ENCODE measurements around the gene MRPS26.
"Not testable (repeated sequence)": the region's sequence is repeated elsewhere in the genome, so short reads cannot be mapped to it uniquely, and the experiment has no call there.

The MRPS26 gene

DNA sequence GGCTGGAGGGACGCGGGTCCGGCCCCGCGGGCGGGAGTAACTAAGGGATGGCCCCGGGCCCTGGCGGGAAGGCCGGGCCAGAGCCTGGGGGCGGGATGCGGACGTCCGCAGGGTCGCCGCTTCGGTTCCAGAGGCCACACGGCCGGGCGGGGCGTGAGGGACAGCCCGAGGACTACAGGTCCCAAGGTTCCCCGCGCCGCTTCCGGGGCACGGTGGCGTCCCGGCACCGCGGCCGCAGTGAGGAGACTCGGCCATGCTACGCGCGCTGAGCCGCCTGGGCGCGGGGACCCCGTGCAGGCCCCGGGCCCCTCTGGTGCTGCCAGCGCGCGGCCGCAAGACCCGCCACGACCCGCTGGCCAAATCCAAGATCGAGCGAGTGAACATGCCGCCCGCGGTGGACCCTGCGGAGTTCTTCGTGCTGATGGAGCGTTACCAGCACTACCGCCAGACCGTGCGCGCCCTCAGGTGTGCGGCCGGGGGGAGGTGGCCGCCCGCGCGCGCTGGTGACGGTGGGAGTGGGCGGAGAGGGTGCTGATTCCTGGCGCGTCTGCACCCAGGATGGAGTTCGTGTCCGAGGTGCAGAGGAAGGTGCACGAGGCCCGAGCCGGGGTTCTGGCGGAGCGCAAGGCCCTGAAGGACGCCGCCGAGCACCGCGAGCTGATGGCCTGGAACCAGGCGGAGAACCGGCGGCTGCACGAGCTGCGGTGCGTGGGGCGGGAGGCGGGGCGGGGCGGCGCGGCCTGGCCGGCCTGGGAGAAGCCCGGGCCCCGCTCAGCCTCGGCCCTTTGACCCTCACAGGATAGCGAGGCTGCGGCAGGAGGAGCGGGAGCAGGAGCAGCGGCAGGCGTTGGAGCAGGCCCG is at the start of gene MRPS26:
Gene MRPS26 (plus strand): TSS at position 237 of the 861 bp plus-strand sequence. CDS start 17 bp downstream, at position 254.
- peak; percentile 85 for DNase-seq

DNA sequence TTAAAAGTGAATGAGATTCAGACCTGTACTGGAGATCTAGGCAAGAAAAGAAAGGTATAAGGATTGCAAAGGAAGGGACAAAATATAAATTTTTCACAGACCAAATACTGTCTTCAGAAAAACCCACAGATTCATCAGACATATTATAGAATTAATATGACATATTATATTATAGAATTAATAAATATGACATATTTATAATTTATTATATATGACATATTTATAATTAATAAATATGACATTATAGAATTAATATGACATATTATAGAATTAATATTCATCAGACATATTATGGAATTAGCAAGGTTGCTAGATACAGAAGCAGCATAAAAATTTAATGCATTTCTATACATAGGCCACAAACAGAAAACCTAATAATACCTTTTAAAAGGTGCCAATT is 47.1 kb upstream of the MRPS26 start:
- DNase-seq = no peak

DNA sequence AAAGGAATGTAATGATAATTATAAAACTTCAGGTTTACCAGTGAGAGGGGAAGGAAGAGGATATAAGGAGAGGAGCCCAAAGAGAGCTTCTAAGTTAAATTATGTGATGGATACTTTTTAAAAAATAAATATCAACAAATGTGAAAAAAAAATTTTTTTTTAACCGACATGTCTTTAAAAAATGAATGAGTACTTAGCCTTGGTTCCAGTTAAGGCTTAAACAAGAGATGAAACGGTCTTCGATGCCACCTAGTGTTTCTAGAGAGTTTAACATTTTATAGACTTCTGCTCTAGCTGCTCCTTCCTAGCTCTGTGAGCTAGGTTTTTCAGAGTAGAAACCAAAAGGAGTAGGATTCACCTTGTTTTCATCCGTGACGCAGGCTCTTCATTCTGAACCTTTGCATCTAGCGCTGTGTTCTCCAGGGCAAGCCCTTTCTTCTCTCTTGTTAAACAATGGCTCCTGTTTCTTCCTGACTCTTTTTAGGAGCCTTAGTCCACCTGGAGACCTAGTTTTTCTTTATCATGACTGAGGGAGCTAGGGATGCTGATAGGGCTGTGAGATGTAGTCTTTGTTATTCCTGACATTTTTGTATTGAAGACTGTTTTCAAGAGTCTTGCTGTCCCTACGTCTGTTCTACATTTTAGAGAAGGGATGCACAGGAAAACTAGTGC is 44.9 kb upstream of the MRPS26 start:
- peak; percentile 10 for DNase-seq

DNA sequence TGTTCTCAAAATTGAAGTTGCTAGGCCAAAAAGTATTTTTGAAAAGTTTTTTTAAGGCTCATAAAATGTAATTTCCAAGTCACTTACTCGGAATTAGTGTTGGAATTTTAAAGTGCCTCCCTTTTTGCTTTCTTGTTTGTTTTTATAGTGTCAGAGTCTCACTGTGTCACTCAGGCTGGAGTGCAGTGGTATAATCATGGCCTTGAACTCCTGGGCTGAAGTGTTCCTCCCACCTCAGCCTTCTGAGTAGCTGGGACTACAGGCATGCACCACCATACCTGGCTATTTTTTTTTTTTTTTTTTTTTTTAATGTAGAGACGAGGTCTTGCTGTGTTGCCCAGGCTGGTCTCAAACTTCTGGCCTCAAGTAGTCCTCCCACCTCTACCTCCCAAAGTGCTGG is 42.4 kb upstream of the MRPS26 start:
- DNase-seq = no peak

DNA sequence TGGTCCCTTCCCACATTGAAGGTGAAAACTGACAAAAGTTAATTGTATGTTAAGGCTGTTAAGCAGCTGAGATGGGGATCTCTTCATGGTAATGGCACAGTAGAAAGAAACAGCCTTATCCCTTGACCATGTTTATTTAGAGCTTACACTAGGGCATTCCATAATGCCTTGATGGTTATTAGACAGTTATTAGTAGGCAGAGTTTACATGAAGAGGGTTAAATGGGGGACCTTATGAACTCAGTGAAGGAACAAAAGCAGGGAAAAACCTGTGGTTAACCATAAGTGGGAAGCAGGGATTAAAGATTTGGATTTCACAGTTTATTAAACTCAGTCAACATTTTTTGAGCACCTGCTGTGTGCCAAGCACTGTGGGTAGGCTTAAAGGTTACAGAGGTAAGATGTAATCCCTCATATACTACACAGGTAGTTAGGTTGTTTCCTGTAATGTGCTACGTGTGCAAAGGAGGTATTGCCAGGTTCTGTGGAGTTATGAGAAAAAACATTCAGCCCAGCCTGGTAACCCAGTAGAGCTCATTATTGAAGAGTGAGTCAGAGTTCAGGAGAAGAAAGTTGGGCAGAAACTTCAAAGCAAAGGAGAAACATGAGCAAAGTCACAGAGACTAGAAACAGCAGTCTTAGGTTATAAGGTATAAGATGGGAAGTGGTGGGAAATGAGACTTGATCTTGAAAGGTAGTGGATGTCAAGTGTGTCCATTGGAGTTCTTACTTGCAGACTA is 34.7 kb upstream of the MRPS26 start:
- no peak for DNase-seq

DNA sequence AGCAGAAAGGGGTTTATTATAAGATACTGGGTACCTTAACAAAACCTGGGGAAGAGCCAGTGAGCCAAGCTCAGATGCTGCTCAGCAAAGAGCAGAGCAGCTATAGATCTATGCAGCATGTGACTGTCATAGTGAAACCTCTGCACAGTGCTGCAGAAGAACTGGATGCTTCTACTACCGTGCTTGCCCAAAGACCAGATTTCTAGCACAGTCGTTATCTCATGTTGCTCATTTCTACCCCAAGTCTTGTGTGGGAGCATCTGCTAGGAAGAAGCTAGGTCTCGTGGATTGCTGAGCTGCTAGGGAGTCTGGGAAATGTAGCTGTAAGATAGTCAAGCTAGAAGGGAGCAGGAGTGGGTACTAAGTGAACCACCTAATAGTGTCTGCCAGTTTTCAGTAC is 34.1 kb upstream of the MRPS26 start:
- no peak for DNase-seq

DNA sequence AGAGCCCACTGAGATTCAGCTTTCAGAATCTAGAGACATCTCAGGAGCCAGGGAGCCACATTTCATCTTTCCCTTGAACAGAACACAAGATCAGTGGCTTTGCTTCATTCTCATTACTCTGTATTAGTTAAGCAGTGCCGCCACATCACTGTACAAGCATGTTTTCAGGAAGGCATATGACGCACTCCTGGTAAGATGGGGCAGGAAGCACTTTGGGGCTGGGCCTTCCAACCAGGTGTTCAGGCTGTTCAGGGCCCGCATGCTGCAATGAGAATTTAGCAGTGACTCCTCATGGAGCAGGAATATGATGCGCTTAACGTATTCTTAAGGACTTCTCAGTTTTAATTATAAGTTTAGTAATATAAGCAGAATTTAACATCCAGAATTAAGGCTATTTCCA is 32.1 kb upstream of the MRPS26 start:
- no peak for DNase-seq

DNA sequence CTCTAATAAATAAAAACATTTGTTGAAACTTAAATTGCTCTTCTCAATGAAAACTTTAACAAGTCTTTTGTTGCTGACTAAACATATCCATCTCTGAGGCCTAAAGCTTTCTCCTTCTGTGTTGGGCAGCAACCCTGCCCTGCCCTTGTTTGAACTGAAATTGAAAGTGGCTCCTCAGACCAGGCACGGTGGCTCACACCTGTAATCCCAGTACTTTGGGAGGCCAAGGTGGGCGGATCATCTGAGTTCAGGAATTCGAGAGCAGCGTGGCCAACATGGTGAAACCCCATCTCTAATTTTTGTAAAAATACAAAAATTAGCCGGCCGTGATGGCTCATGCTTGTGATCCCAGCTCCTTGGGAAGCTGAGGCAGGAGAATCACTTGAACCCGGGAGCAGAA is 31.7 kb upstream of the MRPS26 start:
- no peak for DNase-seq

DNA sequence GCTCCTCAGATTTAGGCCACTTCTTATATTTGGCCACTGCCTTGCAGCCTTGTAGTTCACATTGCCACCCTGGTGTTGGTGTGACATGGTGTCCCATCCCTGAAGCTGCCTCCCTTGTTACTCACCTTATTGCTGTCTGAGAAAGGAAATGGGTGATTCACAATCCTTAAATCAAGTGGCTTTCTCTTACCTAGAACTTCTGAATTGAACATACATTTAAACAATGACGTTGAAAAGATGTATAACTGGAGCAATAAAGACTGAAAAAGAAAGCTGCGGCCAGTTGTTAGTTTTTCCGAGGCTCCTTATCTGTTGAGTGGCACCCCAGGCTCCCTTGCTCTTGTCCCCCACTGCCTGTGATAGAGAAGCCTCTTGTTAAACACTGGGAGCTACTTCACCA is 31.2 kb upstream of the MRPS26 start:
- DNase-seq = no peak

DNA sequence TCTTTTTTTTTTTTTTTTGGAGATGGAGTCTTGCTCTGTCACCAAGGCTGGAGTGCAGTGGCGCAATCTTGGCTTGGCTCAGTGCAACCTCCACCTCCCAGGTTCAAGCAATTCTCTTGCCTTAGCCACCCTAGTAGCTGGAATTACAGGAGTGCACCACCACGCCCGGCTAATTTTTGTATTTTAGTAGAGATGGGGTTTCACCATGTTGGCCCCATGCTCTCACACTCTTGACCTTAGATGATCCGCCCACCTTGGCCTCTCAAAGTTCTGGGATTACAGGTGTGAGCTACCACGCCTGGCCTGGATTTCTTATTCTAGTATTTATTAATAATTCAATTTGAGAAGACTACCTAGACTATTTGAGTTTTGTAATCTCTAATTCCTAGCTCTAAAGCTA is 30.6 kb upstream of the MRPS26 start:
- not testable (repeated sequence) for DNase-seq

DNA sequence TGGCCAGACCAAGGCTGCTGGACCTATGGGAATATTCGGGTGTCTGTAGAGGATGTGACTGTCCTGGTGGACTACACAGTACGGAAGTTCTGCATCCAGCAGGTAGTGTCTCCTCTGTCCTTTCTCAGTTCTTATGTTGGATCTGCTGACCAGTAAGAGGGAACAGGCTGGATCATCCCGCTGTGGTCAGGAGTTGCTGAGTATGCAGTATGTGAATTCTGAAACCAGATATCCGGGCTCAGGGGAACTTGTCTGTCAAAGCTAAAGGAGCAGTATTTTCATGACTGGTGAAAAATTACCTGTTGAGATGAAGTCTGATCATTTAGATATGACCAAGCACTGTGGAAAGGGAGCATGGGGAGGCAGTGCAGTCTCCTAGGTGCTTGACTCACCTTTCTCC is 24.5 kb upstream of the MRPS26 start:
- no peak for DNase-seq

DNA sequence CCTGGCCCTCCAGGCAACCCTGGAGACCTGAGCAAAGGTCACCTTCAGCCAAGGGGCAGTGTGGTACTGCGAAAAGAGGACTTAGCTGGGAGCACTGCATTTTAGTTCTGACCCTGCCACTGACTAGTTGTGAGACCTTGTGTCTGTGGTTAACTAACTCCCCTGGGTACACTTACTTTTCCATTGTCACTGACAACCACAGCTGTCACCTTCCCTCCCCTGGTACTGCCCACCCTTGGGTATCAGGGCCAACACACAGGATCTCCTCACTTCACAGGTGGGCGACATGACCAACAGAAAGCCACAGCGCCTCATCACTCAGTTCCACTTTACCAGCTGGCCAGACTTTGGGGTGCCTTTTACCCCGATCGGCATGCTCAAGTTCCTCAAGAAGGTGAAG is 24.1 kb upstream of the MRPS26 start:
- no peak for DNase-seq

DNA sequence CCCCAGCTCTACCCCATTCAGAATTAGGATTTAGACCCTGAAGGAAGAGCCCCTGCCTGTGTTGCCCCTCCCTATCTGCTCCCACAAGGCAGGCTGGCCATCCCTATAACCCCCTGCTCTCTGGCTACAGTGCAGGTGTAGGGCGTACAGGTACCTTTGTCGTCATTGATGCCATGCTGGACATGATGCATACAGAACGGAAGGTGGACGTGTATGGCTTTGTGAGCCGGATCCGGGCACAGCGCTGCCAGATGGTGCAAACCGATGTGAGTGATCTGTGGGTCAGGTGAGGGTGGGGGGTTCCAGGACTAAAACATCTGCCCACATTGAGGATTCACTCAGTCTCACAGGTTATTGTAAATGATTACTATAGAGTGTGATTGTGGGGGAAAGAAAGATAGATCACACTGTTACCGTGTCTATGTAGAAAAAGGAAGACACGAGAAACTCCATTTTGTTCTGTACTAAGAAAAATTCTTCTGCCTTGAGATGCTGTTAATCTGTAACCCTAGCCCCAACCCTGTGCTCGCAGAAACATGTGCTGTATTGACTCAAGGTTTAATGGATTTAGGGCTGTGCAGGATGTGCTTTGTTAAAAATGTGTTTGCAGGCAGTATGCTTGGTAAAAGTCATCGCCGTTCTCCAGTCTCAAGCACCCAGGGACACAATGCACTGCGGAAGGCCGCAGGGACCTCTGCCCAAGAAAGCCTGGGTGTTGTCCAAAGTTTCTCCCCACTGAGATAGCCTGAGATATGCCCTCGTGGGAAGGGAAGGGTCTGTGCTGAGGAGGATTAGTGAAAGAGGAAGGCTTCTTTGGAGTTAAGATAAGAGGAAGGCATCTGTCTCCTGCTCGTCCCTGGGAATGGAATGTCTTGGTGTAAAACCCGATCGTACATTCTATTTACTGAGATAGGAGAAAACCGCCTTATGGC is 23.0 kb upstream of the MRPS26 start:
- not testable (repeated sequence) for DNase-seq

DNA sequence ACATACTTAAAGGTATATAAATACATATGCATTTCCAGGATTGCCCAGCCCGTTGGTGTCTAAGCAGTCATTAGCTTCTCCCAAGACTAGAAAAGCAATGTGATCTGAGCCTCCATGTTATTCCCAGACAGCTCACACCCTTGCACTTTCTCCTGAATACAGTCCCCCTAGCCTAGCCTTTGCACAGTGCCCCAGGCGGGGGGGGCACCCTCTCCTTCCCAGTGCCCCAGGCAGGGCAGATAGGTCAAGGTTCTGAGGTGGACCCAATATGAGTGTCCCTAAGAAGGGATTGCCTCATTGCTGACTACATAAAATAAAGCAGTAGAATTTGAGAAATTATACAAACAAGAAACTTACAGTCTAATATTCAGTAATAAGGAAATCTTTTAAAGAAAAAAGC is 17.9 kb upstream of the MRPS26 start:
- DNase-seq = no peak

DNA sequence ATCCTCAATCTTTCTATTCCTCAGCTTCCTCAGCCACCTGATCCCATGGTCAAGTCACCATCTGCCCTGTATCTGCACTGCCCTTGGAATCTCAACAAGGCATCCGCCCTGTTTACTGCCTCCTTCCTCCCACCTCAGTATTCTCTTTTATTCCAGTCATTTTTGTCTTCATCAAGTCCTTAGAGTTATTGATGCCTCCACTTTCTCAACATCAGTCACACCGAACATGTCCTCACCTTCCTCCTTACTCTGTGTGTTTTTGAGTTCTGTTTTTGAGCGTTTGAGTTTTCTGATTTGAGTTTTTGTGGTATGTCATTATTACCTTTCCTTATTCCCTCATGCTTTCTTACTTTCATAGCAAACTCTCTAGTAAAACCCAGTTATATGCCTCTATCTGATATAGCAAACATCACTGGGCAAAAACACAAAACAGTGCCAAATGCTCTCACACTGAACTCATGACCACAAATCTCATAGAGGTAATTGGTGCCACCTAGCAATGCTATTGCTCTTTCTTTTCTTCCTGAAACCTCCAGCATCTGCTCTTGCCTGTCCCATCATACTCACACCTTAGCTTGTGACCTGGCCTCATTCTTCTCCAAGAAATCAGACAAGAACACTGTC is 14.2 kb upstream of the MRPS26 start:
- DNase-seq = no peak

DNA sequence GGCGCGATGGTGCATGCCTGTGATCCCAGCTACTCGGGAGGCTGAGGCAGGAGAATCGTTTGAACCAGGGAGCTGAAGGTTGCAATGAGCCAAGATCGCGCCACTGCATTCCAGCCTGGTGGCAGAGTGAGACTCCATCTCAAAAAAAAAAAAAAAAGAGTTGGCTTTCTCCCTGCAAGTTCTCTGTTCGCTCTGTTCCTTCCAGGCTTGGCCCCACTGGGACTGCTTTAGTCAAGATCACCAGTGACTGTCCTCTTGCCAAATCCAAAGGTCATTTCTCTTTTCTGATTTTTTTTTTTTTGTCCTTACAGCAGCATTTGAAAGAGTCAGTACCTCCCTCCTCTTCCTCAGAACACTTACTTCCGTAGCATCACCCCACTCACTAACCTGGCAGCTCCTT is 13.2 kb upstream of the MRPS26 start:
- DNase-seq = no peak

DNA sequence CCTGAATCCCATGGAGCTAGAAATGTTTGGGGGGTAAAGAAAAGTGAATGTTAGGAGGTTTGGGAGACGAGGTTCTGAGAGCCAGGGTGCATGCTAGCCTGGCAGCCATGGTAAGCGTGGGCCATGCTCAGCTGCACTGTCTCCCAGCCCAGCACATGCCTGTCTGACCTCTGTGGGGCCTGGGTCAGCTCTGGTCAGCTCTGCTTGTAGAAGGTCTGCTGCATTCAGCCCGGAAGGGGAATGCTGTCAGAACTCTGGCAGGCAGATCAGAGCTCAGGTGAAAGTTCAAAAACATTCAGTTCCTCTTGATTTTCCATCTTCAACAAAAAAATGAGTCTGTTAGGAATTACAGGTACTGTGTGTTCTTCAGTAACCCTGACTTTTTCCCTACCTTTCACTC is 8.2 kb upstream of the MRPS26 start:
- no peak for DNase-seq

DNA sequence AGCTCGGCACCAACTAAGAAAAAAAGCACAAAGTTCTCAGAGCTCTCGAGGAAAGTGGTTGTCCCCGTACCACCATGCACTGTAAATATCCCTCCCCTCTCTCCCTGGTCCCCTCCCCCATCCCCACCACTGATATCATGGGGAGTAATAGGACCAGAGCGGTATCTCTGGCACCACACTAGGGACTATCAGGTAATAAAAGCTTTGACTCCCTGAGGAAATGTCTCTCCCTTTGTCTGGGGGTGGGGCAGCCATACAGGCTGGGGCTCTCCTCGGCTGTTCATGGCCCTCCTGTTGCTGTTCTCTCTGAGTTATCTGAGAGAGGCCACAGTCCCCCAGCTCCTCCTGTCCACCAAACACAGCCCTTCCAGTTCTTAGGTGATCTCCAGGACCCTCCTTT is 7.4 kb upstream of the MRPS26 start:
- DNase-seq = no peak

DNA sequence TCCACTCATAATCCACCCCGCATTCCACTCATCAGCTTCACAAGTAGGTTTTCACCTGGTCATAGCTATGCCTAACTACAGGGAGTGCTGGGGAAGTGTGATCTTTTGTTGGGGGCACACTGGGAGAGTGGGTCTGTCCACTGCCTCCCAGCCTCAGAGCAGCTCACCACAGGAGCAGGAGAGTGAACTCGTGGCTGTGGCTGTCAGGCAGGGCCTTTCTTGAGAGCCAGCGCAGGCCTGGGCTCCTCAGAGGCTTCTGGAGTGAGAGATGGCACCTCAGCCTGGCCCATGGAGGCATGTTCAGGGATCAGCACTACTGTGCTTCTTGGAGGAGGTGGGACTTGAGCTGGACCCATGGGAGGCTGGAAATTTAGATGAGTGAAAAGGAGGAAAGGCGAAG is 6.4 kb upstream of the MRPS26 start:
- DNase-seq = no peak

DNA sequence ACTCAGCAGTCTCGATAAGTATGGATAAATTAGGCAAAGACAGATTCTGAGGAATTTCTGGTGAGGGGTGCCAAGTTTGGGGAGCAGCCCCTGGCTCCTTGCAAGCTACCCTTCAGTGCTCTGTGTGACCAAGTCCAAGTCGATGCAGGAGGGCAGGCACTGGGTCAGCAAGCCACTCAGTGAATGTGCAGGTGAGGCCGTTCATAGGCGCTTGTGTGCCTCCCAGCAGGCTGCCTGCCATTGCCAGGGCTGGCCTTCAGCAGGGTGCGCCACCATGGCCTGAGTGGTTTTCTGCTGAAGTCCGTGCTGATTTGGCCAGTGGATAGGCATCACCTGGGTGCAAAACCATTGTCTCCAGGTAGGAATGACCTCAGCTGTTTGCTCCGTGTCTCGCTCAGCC is 5.8 kb upstream of the MRPS26 start:
- no peak for DNase-seq

DNA sequence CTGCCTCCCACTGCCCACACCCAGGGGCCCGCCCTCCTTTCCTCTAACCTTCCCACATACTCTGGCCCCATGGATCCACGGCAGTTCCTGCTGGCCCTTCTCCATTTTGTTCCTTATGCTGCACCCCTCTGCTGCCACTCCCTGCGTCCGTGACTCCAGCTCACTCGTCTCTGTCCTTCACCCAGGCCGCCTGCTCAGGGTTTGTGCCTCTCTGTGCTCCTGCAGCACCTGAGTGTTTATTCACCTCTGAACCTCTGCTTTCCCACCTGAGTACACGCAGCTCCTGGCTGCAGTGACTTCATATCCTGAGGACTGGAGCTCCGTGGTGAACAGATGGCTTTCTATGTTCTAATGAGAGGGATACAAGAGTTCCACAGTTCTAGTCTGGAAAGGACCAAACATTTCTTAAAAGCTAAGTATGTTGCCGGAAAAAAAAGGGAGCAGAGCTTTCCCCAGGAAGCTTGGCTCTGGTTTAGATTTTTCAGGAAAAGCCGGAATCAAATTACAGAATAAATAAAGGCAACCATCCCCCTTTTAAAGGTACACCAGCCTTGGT is 3.9 kb upstream of the MRPS26 start:
- no peak for DNase-seq

DNA sequence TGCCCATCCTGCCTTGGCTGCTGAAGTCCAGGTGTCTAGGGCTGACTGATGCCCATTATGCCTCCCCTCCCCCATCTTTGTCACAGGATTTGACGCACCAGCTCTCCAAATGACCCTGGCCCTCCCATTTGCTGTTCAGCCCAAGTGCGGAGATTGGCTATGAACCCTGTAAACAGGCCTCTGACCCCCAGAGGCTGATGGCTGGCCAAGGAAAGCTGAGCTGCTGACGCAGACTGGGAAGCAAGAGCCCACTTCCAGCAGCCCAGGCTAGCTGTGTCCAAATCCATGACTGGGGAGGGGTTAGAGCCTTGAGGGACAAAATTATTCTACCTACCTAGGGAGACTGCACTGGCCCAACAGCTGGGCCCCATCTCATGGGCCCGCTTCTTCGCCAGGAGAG is 3.2 kb upstream of the MRPS26 start:
- no peak for DNase-seq
